B cell (primary cell): ENCODE measurements around the gene SEMA3F. TPM values are rescaled to one million over a fixed set of nuclear protein-coding genes. Genes with fewer than 3 reads are reported as not detected.

Experiments
- ATAC-seq: fragments of 200-7000 bp; cut with Tn5 transposase; one replicate; pipeline ENCODE4 v1.10.0; 2021; ENCODE audit warnings: low read depth, mild to moderate bottlenecking, moderate number of reproducible peaks, moderate library complexity
- CTCF ChIA-PET: fragments of 350-600 bp; sonication (Branson Sonifier 250); formaldehyde crosslinking; loops from one replicate; lab custom pipeline; 2021; ENCODE audit warnings: antibody characterized with exemption, inconsistent platforms; lab: Charles Lee
- POLR2A ChIA-PET: fragments of 350-600 bp; sonication (Branson Sonifier 250); formaldehyde crosslinking; loops from one replicate; lab custom pipeline; 2021; ENCODE audit warnings: antibody characterized with exemption; lab: Charles Lee
- DNase-seq: peaks from one replicate; pipeline ENCODE4 v3.0.0; 2013
- H2AFZ ChIP-seq: 2 replicates; pipeline ENCODE4 v1.6.1; 2012; ENCODE audit warnings: mild to moderate bottlenecking, low read depth, low read length; ENCODE audit not compliant: insufficient read depth, poor library complexity, severe bottlenecking
- H3K27ac ChIP-seq, 2 donors: 1 replicate in 1 of 2; 2 replicates in 1 of 2; pipeline ENCODE4 v1.5.1; 2012 to 2013; ENCODE audit warnings: low read length in 2 of 2, mild to moderate bottlenecking in 2 of 2, moderate library complexity in 1 of 2
- H3K27me3 ChIP-seq, 4 experiments: fragments of 200-600 bp in 1 of 4; sonication (generic) in 1 of 4; replicated peaks in 1 of 4; 1 replicate in 2 of 4; 2 replicates in 2 of 4; pipeline versions ENCODE4 v1.6.1 to v1.7.0; 2013 to 2016; ENCODE audit warnings: low read length in 3 of 4, mild to moderate bottlenecking in 2 of 4, mixed read lengths in 1 of 4, moderate library complexity in 1 of 4; ENCODE audit not compliant: insufficient read depth in 4 of 4, control insufficient read depth in 3 of 4; ENCODE audit errors: control extremely low read depth in 1 of 4
- H3K36me3 ChIP-seq, 2 experiments: replicated peaks in 1 of 2; 1 replicate in 1 of 2; 2 replicates in 1 of 2; pipeline versions ENCODE4 v1.6.1 to v1.7.1; 2013; ENCODE audit warnings: low read length in 1 of 2; ENCODE audit not compliant: insufficient read depth in 2 of 2, control insufficient read depth in 1 of 2; ENCODE audit errors: control extremely low read depth in 1 of 2, extremely low read depth in 1 of 2
- H3K4me1 ChIP-seq, 2 donors: fragments of 200-600 bp in 1 of 2; sonication (generic) in 1 of 2; 1 replicate in 1 of 2; 2 replicates in 1 of 2; pipeline versions ENCODE4 v1.5.1 to v1.6.1; 2013 to 2017; ENCODE audit warnings: low read length in 2 of 2; ENCODE audit not compliant: control insufficient read depth in 2 of 2, insufficient read depth in 2 of 2
- H3K4me2 ChIP-seq: replicated peaks from 2 replicates; pipeline ENCODE3; 2012; ENCODE audit warnings: mild to moderate bottlenecking, low read depth, low read length; ENCODE audit not compliant: poor library complexity, severe bottlenecking
- H3K4me3 ChIP-seq, 5 experiments: fragments of 200-600 bp in 1 of 5; sonication (generic) in 1 of 5; 1 replicate in 3 of 5; 2 replicates in 2 of 5; pipeline versions ENCODE4 v1.5.1 to v1.7.0; 2011 to 2016; ENCODE audit warnings: low read length in 4 of 5, mild to moderate bottlenecking in 4 of 5, low read depth in 2 of 5, control low read depth in 1 of 5, moderate library complexity in 1 of 5; ENCODE audit not compliant: insufficient read depth in 1 of 5; ENCODE audit errors: control extremely low read depth in 1 of 5, extremely low read depth in 1 of 5
- H3K79me2 ChIP-seq: fragments of 200-600 bp; sonication (generic); one replicate; pipeline ENCODE4 v1.6.0; 2016; ENCODE audit warnings: low read length; ENCODE audit not compliant: control insufficient read depth, insufficient read depth
- H3K9ac ChIP-seq: fragments of 200-600 bp; sonication (generic); 2 replicates; pipeline ENCODE4 v1.6.1; 2017; ENCODE audit warnings: mild to moderate bottlenecking, low read length, moderate library complexity
- H3K9me3 ChIP-seq, 3 donors: one replicate each; pipeline versions ENCODE4 v1.6.1 to v1.7.1; 2013; ENCODE audit warnings: low read length in 2 of 3; ENCODE audit not compliant: control insufficient read depth in 2 of 3, insufficient read depth in 1 of 3; ENCODE audit errors: control extremely low read depth in 1 of 3
- H4K20me1 ChIP-seq: 2 replicates; pipeline ENCODE4 v1.6.0; 2012; ENCODE audit warnings: mild to moderate bottlenecking, low read length; ENCODE audit not compliant: insufficient read depth, control insufficient read depth, poor library complexity, severe bottlenecking
- H3K27ac Mint-ChIP-seq: one replicate; pipeline ENCODE4 v1.8.0; 2021; ENCODE audit warnings: mixed read lengths
- H3K27me3 Mint-ChIP-seq: one replicate; pipeline ENCODE4 v1.8.0; 2021; ENCODE audit warnings: mixed read lengths
- H3K4me1 Mint-ChIP-seq: one replicate; pipeline ENCODE4 v1.8.0; 2021; ENCODE audit warnings: mixed read lengths
- H3K4me3 Mint-ChIP-seq: one replicate; pipeline ENCODE4 v1.8.0; 2021; ENCODE audit warnings: mixed read lengths
- H3K9me3 Mint-ChIP-seq: one replicate; pipeline ENCODE4 v1.8.0; 2022; ENCODE audit warnings: mixed read lengths; ENCODE audit not compliant: insufficient read depth
- EZH2 ChIP-seq: IDR thresholded peaks from 2 replicates; pipeline ENCODE4 v1.6.1; 2012; ENCODE audit warnings: borderline replicate concordance, low read depth, mild to moderate bottlenecking, moderate library complexity, low read length; ENCODE audit not compliant: insufficient read depth, poor library complexity, severe bottlenecking
- WGBS: methylation state at CpG from one replicate; pipeline ENCODE4 v1.1.5; 2013; ENCODE audit warnings: missing lambda C conversion rate; ENCODE audit not compliant: insufficient coverage; 5-methylcytosine and 5-hydroxymethylcytosine counted together
- intact Hi-C: fragments of 100-400 bp; cut with micrococcal nuclease; formaldehyde crosslinking; loops from one replicate; pipeline ENCODE4 v1.10.0; 2022
- polyA plus RNA-seq: library from polyadenylated mRNA; depleted of rRNA; stranded (reverse); fragments of >200 nt; gene quantifications from 2 replicates; pipeline ENCODE4 v1.2.3, GENCODE V29; 2012
- total RNA-seq, 2 donors: library from RNA; stranded (reverse); fragments of 120-200 nt in 1 of 2; gene quantifications; 1 replicate in 1 of 2; 2 replicates in 1 of 2; pipeline versions ENCODE4 v1.2.3 to v1.2.4, GENCODE V29; 2013 to 2022
- TF ChIP-seq, protein P1 (sequence below): fragments of 200-600 bp; IDR thresholded peaks from one replicate; pipeline ENCODE4 v1.8.0; 2022; ENCODE audit warnings: antibody characterized with exemption, mild to moderate bottlenecking

Gene SEMA3F
- total and polyA plus RNA-seq, 2 donors (not counting 1 experiment from before 2014, with no cell fraction given) = 0.27 TPM; not detected in 1

DNA sequence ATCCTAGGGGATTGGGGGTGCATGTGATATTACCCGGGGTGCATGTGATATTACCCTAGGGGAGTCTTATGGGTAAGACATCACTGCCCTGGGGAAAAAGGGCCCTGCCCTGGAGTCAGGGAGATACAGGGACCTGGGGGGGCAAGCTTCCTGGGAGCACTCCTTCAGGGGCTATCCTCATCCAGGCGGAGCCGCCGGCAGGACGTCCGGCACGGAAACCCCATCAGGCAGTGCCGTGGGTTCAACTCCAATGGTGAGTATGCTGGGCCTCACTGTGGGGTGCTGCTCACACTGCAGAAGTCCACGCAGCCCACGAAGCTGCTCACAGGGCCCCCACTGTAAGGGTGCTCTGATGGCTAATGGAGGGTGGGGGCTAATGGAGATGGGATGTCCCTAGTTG is 31.0 kb downstream of the SEMA3F start:
- Mint-ChIP-seq H3K4me3 (no peak overlapping the region), H3K27me3 (no peaks in the 10 kb centered on the region), H3K27ac (no peak overlapping the region), H3K9me3 (no peaks in the 10 kb centered on the region), H3K4me1 (no peaks in the 10 kb centered on the region)
- Histone ChIP-seq H3K4me3 (no peak overlapping the region), H3K27me3 (no peaks in the 10 kb centered on the region), H4K20me1 (no peaks in the 10 kb centered on the region), H3K9me3 (no peaks in the 10 kb centered on the region), H3K79me2 (no peaks in the 10 kb centered on the region), H2AFZ (no peak overlapping the region), H3K36me3 (no peaks in the 10 kb centered on the region), H3K9ac (no peak overlapping the region), H3K4me2 (no peak overlapping the region), H3K4me1 (no peaks in the 10 kb centered on the region), H3K27ac (no peak overlapping the region)
- ATAC-seq (no peak), DNase-seq (no peak)
- TF ChIP-seq EZH2 = no peak
- TF ChIP-seq, protein P1, sequence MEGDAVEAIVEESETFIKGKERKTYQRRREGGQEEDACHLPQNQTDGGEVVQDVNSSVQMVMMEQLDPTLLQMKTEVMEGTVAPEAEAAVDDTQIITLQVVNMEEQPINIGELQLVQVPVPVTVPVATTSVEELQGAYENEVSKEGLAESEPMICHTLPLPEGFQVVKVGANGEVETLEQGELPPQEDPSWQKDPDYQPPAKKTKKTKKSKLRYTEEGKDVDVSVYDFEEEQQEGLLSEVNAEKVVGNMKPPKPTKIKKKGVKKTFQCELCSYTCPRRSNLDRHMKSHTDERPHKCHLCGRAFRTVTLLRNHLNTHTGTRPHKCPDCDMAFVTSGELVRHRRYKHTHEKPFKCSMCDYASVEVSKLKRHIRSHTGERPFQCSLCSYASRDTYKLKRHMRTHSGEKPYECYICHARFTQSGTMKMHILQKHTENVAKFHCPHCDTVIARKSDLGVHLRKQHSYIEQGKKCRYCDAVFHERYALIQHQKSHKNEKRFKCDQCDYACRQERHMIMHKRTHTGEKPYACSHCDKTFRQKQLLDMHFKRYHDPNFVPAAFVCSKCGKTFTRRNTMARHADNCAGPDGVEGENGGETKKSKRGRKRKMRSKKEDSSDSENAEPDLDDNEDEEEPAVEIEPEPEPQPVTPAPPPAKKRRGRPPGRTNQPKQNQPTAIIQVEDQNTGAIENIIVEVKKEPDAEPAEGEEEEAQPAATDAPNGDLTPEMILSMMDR = no peak
- intact Hi-C loops = no loop called here
- ChIA-PET POLR2A (no interaction called here), CTCF (no interaction called here)
- WGBS = 94% methylated on average over 9 of the region's 10 CpGs

DNA sequence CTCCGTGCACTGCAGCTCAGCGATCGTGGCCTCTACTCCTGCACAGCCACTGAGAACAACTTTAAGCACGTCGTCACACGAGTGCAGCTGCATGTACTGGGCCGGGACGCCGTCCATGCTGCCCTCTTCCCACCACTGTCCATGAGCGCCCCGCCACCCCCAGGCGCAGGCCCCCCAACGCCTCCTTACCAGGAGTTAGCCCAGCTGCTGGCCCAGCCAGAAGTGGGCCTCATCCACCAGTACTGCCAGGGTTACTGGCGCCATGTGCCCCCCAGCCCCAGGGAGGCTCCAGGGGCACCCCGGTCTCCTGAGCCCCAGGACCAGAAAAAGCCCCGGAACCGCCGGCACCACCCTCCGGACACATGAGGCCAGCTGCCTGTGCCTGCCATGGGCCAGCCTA is 32.6 kb downstream of the SEMA3F start:
- Mint-ChIP-seq H3K4me1 (peaks cover 2% of the 10 kb centered on the region), H3K27ac (no peak overlapping the region), H3K9me3 (no peaks in the 10 kb centered on the region), H3K4me3 (no peak overlapping the region), H3K27me3 (peaks cover 3% of the 10 kb centered on the region)
- intact Hi-C loops = no loop called here
- no peak for DNase-seq
- TF ChIP-seq, protein P1 = no peak
- no peak for TF ChIP-seq EZH2
- peaks cover 0 to 4% of the 10 kb centered on the region in 2 donors for H3K4me1 ChIP-seq
- no peak overlapping the region for H3K4me3 ChIP-seq
- no peak overlapping the region for H2AFZ ChIP-seq
- H4K20me1 ChIP-seq = no peaks in the 10 kb centered on the region
- no peak overlapping the region for H3K9ac ChIP-seq
- no peaks in the 10 kb centered on the region for H3K36me3 ChIP-seq
- H3K9me3 ChIP-seq = no peaks in the 10 kb centered on the region
- H3K27me3 ChIP-seq = peaks cover 0 to 12% (median 1%) of the 10 kb centered on the region in 4 experiments
- H3K4me2 ChIP-seq = no peak overlapping the region
- WGBS = 97% methylated on average over 11 of the region's 19 CpGs
- ATAC-seq = no peak
- H3K79me2 ChIP-seq = no peaks in the 10 kb centered on the region
- CTCF ChIA-PET = no interaction called here
- H3K27ac ChIP-seq = no peak overlapping the region
- POLR2A ChIA-PET = no interaction called here
